HuH-7 (cell line): ENCODE results near the gene RNF222.
A peak's percentile ranks its signal among the peaks of the same experiment; 100 is the strongest.

Source experiments
- DNase-seq: peaks from one replicate; pipeline ENCODE4 v3.0.0; 2011; ENCODE audit warnings: low spot score

RNF222 gene

GRCh38 chr17:8397636-8398035 is at the start of gene RNF222:
RNF222 (minus strand) TSS chr17:8397827; CDS start chr17:8393461, 4,366 bp downstream.
- DNase-seq: no peak

- no peak for DNase-seq
These were observed 47.9 kb upstream of the RNF222 start for GRCh38 chr17:8445536-8445935.

GRCh38 chr17:8444494-8444893 is 46.9 kb upstream of the RNF222 start:
- no peak for DNase-seq

GRCh38 chr17:8443756-8444155 is 46.1 kb upstream of the RNF222 start:
- no peak for DNase-seq

- DNase-seq: no peak
These were observed 44.7 kb upstream of the RNF222 start for GRCh38 chr17:8442310-8442709.

GRCh38 chr17:8441690-8442089 is 44.1 kb upstream of the RNF222 start:
- no peak for DNase-seq

GRCh38 chr17:8439681-8440080 is 42.1 kb upstream of the RNF222 start:
- DNase-seq: no peak

GRCh38 chr17:8438441-8438840 is 40.8 kb upstream of the RNF222 start:
- DNase-seq: no peak

- DNase-seq: no peak
These were observed 39.2 kb upstream of the RNF222 start for GRCh38 chr17:8436844-8437171.

- DNase-seq: peak; percentile 55
These were observed 38.7 kb upstream of the RNF222 start for GRCh38 chr17:8436169-8436843.

GRCh38 chr17:8435245-8436168 is 37.9 kb upstream of the RNF222 start, which contains the start of gene NDEL1:
NDEL1 (plus strand) TSS chr17:8435884; CDS start chr17:8444272, 8,388 bp downstream.
- peak; percentile 95 for DNase-seq

- DNase-seq: no peak
These were observed 33.3 kb upstream of the RNF222 start for GRCh38 chr17:8430966-8431365.

- no peak for DNase-seq
These were observed 29.2 kb upstream of the RNF222 start for GRCh38 chr17:8426802-8427201.

- no peak for DNase-seq
These were observed 28.6 kb upstream of the RNF222 start for GRCh38 chr17:8426094-8426720.

- no peak for DNase-seq
These were observed 23.9 kb upstream of the RNF222 start for GRCh38 chr17:8421571-8421970.

GRCh38 chr17:8420041-8420934 is 22.7 kb upstream of the RNF222 start:
- DNase-seq: peak; percentile 45

GRCh38 chr17:8419305-8419704 is 21.7 kb upstream of the RNF222 start:
- DNase-seq: no peak

- no peak for DNase-seq
These were observed 20.8 kb upstream of the RNF222 start for GRCh38 chr17:8418471-8418870.

- peak; percentile 38 for DNase-seq
These were observed 20.2 kb upstream of the RNF222 start for GRCh38 chr17:8417806-8418205.

- DNase-seq: no peak
These were observed 16.3 kb upstream of the RNF222 start for GRCh38 chr17:8413938-8414337.

- DNase-seq: no peak
These were observed 15.7 kb upstream of the RNF222 start for GRCh38 chr17:8413328-8413727.

GRCh38 chr17:8412089-8412488 is 14.5 kb upstream of the RNF222 start:
- DNase-seq: no peak
